AG04450 (cell line): ENCODE results near the gene MYO18B. TPM values are rescaled to one million over a fixed set of nuclear protein-coding genes. Genes with fewer than 3 reads are reported as not detected.

Experiments used
- CTCF ChIA-PET: fragments of 300-600, 350-600 bp; formaldehyde crosslinking; extraction: SDS; loops from one replicate; lab custom pipeline; 2022; ENCODE audit warnings: antibody characterized with exemption, inconsistent platforms; lab: Charles Lee
- POLR2A ChIA-PET: fragments of 350-600 bp; formaldehyde crosslinking; extraction: SDS; loops from one replicate; lab custom pipeline; 2021; ENCODE audit warnings: antibody characterized with exemption, inconsistent platforms; lab: Yijun Ruan, JAX
- DNase-seq: peaks from one replicate; pipeline ENCODE4 v3.0.0-alpha.2; 2011; ENCODE audit warnings: low read depth, low spot score
- H3K27ac ChIP-seq: one replicate; pipeline ENCODE4 v1.5.1; 2012; ENCODE audit warnings: low read depth, low read length, control low read depth
- H3K27me3 ChIP-seq: one replicate; pipeline ENCODE4 v1.6.0; 2012; ENCODE audit warnings: low read length; ENCODE audit not compliant: control insufficient read depth, insufficient read depth
- H3K4me3 ChIP-seq: 2 replicates; pipeline ENCODE4 v1.5.1; 2011; ENCODE audit warnings: mild to moderate bottlenecking, low read depth, low read length, control low read depth
- H3K9me3 ChIP-seq: 2 replicates; pipeline ENCODE4 v1.5.1; 2012; ENCODE audit warnings: low read length; ENCODE audit not compliant: control insufficient read depth, insufficient read depth
- polyA plus RNA-seq: library from polyadenylated mRNA; depleted of rRNA; stranded (reverse); fragments of >200 nt; gene quantifications from 2 replicates; pipeline ENCODE4 v1.2.3, GENCODE V29; 2011
- TF ChIP-seq, protein P1 (sequence below): IDR thresholded peaks from 2 replicates; pipeline ENCODE4 v1.5.1; 2011; ENCODE audit warnings: low read depth, low read length, control low read depth, inconsistent platforms

Gene MYO18B
- polyA plus RNA-seq, 1 experiment: not detected

DNA sequence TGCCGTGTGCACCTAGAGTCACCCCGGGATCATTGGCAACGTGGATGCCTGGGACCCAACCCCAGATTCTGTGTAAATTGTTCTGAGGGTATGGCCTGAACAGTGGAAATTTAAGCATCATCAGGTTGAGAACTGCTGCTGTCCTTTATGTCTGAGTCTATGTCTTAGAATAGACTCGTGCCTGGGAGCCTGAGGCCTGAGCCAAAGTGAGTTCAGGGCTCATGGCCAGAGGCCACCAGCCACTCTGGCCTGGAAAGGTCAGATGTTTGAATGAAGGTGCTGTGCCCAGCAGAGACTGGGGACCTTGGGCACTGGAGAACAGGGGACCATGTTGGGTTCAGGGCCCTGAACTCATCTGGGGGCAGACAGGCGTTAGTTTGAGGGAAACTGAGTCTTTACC, 91.1 kb downstream of the MYO18B start:
- TF ChIP-seq, protein P1, sequence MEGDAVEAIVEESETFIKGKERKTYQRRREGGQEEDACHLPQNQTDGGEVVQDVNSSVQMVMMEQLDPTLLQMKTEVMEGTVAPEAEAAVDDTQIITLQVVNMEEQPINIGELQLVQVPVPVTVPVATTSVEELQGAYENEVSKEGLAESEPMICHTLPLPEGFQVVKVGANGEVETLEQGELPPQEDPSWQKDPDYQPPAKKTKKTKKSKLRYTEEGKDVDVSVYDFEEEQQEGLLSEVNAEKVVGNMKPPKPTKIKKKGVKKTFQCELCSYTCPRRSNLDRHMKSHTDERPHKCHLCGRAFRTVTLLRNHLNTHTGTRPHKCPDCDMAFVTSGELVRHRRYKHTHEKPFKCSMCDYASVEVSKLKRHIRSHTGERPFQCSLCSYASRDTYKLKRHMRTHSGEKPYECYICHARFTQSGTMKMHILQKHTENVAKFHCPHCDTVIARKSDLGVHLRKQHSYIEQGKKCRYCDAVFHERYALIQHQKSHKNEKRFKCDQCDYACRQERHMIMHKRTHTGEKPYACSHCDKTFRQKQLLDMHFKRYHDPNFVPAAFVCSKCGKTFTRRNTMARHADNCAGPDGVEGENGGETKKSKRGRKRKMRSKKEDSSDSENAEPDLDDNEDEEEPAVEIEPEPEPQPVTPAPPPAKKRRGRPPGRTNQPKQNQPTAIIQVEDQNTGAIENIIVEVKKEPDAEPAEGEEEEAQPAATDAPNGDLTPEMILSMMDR: no peak
- CTCF ChIA-PET: no interaction called here
- no peak overlapping the region for H3K4me3 ChIP-seq
- DNase-seq: no peak
- peaks cover 36% of the 10 kb centered on the region for H3K9me3 ChIP-seq
- H3K27ac ChIP-seq: no peak overlapping the region
- POLR2A ChIA-PET: no interaction called here
- no peaks in the 10 kb centered on the region for H3K27me3 ChIP-seq

DNA sequence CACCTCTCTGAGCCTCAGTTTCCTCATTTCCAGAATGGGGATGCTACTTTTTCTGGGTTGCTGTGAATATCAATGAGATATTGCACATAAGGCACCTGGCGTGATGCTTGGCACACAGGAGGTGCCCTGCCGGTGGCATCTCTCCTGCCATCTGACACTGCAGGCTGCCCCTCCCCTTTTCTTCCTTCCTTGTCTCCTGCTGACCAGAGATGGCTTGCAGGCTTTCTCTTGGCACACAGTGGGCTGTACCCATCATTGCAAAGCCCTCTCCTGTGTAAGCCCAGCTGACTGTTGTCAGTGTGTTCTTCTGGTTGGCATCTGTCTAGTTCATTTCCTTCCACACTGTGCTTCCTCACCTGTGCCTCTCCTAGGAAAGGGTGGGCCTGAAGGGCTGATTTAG, 91.7 kb downstream of the MYO18B start:
- H3K27ac ChIP-seq: no peak overlapping the region
- POLR2A ChIA-PET: no interaction called here
- TF ChIP-seq, protein P1: no peak
- no peak for DNase-seq
- CTCF ChIA-PET: no interaction called here
- no peak overlapping the region for H3K4me3 ChIP-seq
- peaks cover 32% of the 10 kb centered on the region for H3K9me3 ChIP-seq
- H3K27me3 ChIP-seq: no peaks in the 10 kb centered on the region

DNA sequence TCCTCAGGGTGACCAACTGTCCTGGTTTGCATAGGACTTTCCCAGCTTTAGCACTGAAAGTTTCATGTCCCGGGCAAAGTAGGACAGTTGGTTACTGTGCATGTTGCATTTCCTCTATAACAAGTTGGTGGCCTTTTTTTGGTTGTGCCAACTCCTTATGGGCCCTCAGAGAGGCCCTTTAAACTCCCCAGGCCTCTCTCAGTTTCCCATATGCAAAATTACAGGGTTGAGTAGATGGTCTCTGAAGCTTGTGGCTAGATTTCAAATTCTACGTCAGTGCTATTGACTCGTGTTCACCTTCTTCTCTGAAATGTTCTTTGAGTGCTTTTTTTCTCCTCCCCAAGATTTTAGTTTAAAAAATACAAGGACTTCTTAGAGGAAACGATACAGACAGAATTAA, 92.5 kb downstream of the MYO18B start:
- TF ChIP-seq, protein P1: no peak
- no peak overlapping the region for H3K27ac ChIP-seq
- ChIA-PET POLR2A (no interaction called here), CTCF (no interaction called here)
- no peaks in the 10 kb centered on the region for H3K27me3 ChIP-seq
- H3K9me3 ChIP-seq: peaks cover 29% of the 10 kb centered on the region
- H3K4me3 ChIP-seq: no peak overlapping the region
- no peak for DNase-seq

DNA sequence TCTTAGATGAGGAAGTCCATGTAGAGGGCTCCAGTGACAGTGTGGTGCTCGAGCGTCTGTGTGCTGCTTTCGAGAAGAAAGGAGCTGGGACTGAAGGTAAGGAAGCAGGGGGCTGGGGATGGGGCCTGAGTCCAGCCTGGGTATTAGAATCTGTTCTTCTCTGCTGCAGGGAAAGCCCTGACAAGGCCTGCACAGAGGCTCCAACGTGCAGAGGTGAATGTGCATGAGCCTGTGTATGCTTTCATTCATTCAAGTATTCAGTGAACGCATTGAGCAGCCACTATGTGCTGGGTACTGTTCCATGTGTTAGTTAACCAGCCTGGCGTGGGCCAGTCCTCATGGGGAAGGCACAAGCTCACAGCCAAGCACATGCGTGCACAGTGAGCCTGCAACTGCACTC, 93.4 kb downstream of the MYO18B start:
- ChIA-PET CTCF (no interaction called here), POLR2A (no interaction called here)
- TF ChIP-seq, protein P1: no peak
- no peak for DNase-seq
- no peak overlapping the region for H3K4me3 ChIP-seq
- H3K27ac ChIP-seq: no peak overlapping the region
- no peaks in the 10 kb centered on the region for H3K27me3 ChIP-seq
- peaks cover 33% of the 10 kb centered on the region for H3K9me3 ChIP-seq

DNA sequence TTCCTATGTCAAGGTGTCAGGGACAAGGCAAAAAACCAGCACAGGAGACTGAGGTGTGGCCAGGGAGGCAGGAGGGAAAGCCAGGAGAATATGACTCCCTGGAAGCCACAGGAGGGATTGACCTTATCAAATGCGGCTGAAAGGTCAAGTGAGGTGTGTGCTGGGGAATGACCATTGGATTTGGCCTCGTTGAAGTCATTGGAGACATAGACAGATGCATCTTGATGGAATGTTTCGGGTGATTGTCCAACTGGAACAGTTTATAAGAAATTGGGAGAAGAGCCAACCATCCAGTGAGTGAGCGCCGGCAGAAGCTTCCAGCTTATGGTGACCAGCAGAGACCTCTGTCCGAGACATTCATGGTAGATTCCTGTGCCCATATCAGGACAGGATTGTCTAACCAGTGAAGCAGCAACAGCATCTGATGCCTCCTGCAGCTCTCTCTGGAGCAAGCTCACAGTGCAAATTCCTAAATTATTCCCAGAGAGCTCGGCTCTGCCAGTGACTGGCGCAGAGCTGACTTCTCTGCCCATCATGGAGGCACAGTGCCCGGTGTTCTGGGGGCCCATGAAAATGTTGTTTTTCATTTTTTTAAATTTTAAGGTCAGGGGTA, 95.4 kb downstream of the MYO18B start:
- H3K4me3 ChIP-seq: no peak overlapping the region
- TF ChIP-seq, protein P1: no peak
- ChIA-PET POLR2A (no interaction called here), CTCF (no interaction called here)
- DNase-seq: no peak
- H3K27me3 ChIP-seq: no peaks in the 10 kb centered on the region
- no peak overlapping the region for H3K27ac ChIP-seq
- H3K9me3 ChIP-seq: peaks cover 40% of the 10 kb centered on the region
